HAP-1 (cell line): ENCODE data around the gene ALDOA.

ENCODE experiments used
- DNase-seq, 2 experiments: peaks; one replicate each; pipeline ENCODE4 v3.0.0-alpha.2; 2016 to 2020; ENCODE audit warnings: low spot score in 2 of 2
- H3K27me3 ChIP-seq: fragments of 250-450 bp; sonication (Bioruptor Pico); 2 replicates; pipeline ENCODE4 v1.5.1; 2020; ENCODE audit warnings: low read depth, mild to moderate bottlenecking, moderate library complexity
- H3K36me3 ChIP-seq: fragments of 250-450 bp; sonication (Bioruptor Pico); replicated peaks from 2 replicates; pipeline ENCODE4 v1.5.1; 2020; ENCODE audit warnings: mild to moderate bottlenecking
- H3K4me1 ChIP-seq: fragments of 250-450 bp; sonication (Bioruptor Pico); 2 replicates; pipeline ENCODE4 v1.5.1; 2020; ENCODE audit warnings: mild to moderate bottlenecking
- H3K4me3 ChIP-seq: fragments of 250-450 bp; sonication (Bioruptor Pico); 2 replicates; pipeline ENCODE4 v1.5.1; 2020; ENCODE audit warnings: mild to moderate bottlenecking, moderate library complexity
- H3K9me3 ChIP-seq: fragments of 250-450 bp; sonication (Bioruptor Pico); 2 replicates; pipeline ENCODE4 v1.5.1; 2020; ENCODE audit warnings: mild to moderate bottlenecking, moderate library complexity
- in situ Hi-C: fragments of 300-500 bp; cut with MboI; formaldehyde crosslinking; loops from 3 replicates; pipeline ENCODE4 v1.14.3; 2020; ENCODE audit warnings: low sequenced_read_pairs, inconsistent platforms, mixed read lengths

Gene ALDOA

GRCh38 chr16:30092373-30093010 is 26.9 kb downstream of the ALDOA start:
- no peaks in the 10 kb centered on the region; the same call in 1 of the 2 replicates for H3K36me3 ChIP-seq
- peaks cover 10% of the 10 kb centered on the region for H3K9me3 ChIP-seq
- no peaks in the 10 kb centered on the region for H3K27me3 ChIP-seq
- H3K4me1 ChIP-seq, result peaks cover 18% of the 10 kb centered on the region
- DNase-seq, result peak; percentile 89 to 93
- peak overlapping the region; percentile 40 for H3K4me3 ChIP-seq
- in situ Hi-C loops, result loop anchor here (25.0 kb wide), 1 partner anchor 295 kb away; the partner anchor contains the start of genes SEPTIN1 and ZNF48

DNA sequence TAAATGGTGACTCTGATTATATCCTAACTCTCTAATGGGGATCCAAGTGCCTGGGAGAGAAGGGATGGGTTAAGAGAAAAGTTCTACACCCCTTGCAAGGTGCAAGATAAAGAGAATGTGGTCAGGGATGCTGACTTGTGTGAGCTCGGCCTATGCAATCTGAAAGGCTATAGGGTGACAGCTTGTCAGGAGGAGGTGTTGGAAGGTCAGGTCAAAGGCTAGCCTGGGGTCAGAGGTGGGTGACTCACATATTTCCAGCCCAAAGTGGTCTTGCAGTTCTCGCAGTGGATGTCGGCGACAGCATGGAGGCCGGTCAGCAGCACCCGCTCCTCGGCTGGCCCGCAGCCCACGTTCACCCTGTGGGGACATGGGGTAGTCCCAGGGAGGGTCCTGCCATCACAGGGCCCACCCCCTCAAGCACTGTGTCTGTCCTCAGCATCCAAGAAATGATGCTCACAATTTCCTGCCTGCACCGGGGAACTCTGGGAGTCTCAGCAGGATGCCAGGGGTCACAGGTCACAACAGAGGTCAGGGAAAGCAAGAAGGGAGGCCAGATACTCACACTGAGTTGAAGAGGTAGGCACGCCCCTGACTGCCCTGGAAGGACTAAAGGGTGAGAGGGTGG is 29.1 kb downstream of the ALDOA start:
- peaks cover 18% of the 10 kb centered on the region for H3K4me1 ChIP-seq
- in situ Hi-C loops, result loop anchor here (25.0 kb wide), 1 partner anchor 293 kb away; the partner anchor contains the start of genes SEPTIN1 and ZNF48
- H3K9me3 ChIP-seq, result peaks cover 19% of the 10 kb centered on the region
- DNase-seq, result no peak
- no peak overlapping the region for H3K4me3 ChIP-seq
- H3K27me3 ChIP-seq, result no peaks in the 10 kb centered on the region
- no peaks in the 10 kb centered on the region; the same call in 1 of the 2 replicates for H3K36me3 ChIP-seq

- Histone ChIP-seq H3K36me3 (no peaks in the 10 kb centered on the region; the same call in 1 of the 2 replicates), H3K27me3 (no peaks in the 10 kb centered on the region), H3K4me3 (peak overlapping the region; percentile 21), H3K4me1 (peaks cover 18% of the 10 kb centered on the region), H3K9me3 (peaks cover 19% of the 10 kb centered on the region)
- no peak for DNase-seq
- in situ Hi-C loops, result loop anchor here (25.0 kb wide), 1 partner anchor 292 kb away; the partner anchor contains the start of genes SEPTIN1 and ZNF48
Measured at GRCh38 chr16:30095166-30096078, 29.9 kb downstream of the ALDOA start.

- H3K4me3 ChIP-seq, result peak within 1 kb of the TSS; percentile 30
- peaks cover 18% of the 10 kb centered on the region for H3K4me1 ChIP-seq
- in situ Hi-C loops, result loop anchor here (25.0 kb wide), 1 partner anchor 291 kb away; the partner anchor contains the start of genes SEPTIN1 and ZNF48
- peak; percentile 79 to 93 for DNase-seq
- H3K36me3 ChIP-seq, result no peaks in the 10 kb centered on the region; the same call in 1 of the 2 replicates
- H3K27me3 ChIP-seq, result no peaks in the 10 kb centered on the region
- H3K9me3 ChIP-seq, result peaks cover 19% of the 10 kb centered on the region
Measured at GRCh38 chr16:30096105-30096861, 30.7 kb downstream of the ALDOA start, which contains the start of gene YPEL3. Gene YPEL3, minus strand, starts transcription at chr16:30096213. Its CDS starts 731 bp downstream, at chr16:30095482.

DNA sequence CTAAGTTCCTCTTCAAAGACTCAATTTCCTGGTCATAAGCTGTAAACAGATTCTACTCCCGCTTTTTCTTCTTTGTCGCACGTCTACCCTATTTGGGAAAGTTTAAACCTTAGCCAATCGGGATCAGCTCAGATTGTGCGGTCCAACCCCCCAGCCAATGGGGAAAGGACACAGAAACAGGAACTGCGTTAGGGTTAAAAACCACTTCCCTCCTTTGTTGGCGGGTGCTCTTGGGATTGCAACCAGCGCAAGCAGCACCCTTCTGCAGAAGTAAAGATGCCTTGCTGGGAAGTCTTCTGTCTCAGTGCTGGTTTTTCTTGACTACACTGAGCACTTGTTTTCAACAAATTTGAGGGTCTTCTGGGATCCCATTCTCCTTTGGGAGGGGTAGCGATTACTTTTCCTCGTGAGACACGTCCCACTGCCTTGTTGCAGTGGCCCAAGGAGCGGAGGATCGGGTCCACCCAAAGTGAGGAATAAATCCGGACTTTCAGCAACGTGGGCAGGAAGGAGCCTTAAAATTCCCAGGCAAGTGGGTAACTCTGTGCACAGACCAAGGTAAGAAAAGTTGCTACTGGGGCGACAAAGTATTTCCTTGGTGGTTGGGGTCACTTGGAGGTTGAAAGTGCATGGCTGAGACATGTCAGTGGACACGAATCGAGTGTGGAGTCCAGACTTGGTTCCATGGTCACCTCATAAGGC is 31.5 kb downstream of the ALDOA start:
- in situ Hi-C loops, result loop anchor here (25.0 kb wide), 1 partner anchor 290 kb away; the partner anchor contains the start of genes SEPTIN1 and ZNF48
- peak overlapping the region; percentile 30 for H3K4me3 ChIP-seq
- no peaks in the 10 kb centered on the region for H3K27me3 ChIP-seq
- H3K36me3 ChIP-seq, result no peaks in the 10 kb centered on the region; the same call in 1 of the 2 replicates
- peaks cover 14% of the 10 kb centered on the region for H3K4me1 ChIP-seq
- peaks cover 19% of the 10 kb centered on the region for H3K9me3 ChIP-seq
- DNase-seq, result no peak

- no peaks in the 10 kb centered on the region for H3K9me3 ChIP-seq
- H3K27me3 ChIP-seq, result no peaks in the 10 kb centered on the region
- no peaks in the 10 kb centered on the region for H3K36me3 ChIP-seq
- H3K4me1 ChIP-seq, result no peaks in the 10 kb centered on the region
- DNase-seq, result no peak
- in situ Hi-C loops, result loop anchor here (25.0 kb wide), 1 partner anchor 533 kb away; no protein-coding TSS in a partner anchor
- no peak overlapping the region for H3K4me3 ChIP-seq
Measured at GRCh38 chr16:30104090-30104489, 38.5 kb downstream of the ALDOA start.

GRCh38 chr16:30104492-30104891 is 38.9 kb downstream of the ALDOA start:
- Histone ChIP-seq H3K27me3 (no peaks in the 10 kb centered on the region), H3K4me1 (no peaks in the 10 kb centered on the region), H3K4me3 (no peak overlapping the region), H3K9me3 (no peaks in the 10 kb centered on the region), H3K36me3 (no peaks in the 10 kb centered on the region)
- DNase-seq, result no peak
- in situ Hi-C loops, result loop anchor here (25.0 kb wide), 1 partner anchor 533 kb away; no protein-coding TSS in a partner anchor

DNA sequence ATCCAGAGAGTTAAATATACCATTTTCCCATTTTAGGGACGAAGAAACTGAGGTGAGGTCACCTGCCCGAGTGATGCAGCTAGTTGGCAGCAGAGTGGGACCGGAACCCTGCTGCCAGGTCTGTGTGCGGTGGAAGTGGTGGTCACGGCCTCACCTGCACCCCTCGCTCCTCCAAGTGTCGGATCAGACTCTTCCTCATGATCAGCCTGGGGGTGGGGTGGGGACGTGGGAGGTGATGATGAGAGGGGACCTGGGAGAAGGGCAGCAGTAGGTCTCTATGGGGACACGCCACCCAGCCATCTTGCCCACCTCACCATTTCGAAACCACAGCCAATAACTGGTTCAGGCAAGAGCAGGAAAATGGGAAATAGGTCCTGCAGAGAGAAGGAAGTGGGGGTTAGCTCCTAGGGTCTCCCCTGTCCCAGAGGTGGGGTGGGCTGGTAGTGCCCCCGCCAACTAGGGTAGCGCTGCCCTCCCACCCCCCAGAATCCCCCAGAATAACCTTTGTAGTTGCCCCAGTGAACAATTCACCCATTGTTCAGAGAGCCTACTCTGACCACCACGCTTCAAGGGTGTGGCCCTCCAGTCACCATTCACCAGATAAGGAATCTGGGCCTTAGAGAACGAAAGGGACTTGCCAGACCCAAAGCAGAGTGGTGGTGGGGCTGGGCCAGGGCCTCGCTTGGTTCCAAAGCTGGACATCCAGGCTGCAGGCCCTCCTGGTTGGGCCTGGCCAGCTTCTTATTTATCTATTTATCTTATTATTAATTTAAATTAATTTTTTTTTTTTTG is 42.7 kb downstream of the ALDOA start:
- Histone ChIP-seq H3K27me3 (no peaks in the 10 kb centered on the region), H3K9me3 (no peaks in the 10 kb centered on the region), H3K36me3 (no peaks in the 10 kb centered on the region), H3K4me1 (no peaks in the 10 kb centered on the region), H3K4me3 (no peak overlapping the region)
- DNase-seq, result no peak
- in situ Hi-C loops, result loop anchor here (25.0 kb wide), 1 partner anchor 529 kb away; no protein-coding TSS in a partner anchor

- H3K9me3 ChIP-seq, result no peaks in the 10 kb centered on the region
- DNase-seq, result no peak
- no peaks in the 10 kb centered on the region for H3K4me1 ChIP-seq
- no peak overlapping the region for H3K4me3 ChIP-seq
- H3K36me3 ChIP-seq, result 0 out of 2 replicates have a peak, but pooled peaks cover 2% of the 10 kb centered on the region
- in situ Hi-C loops, result loop anchor here (25.0 kb wide), 1 partner anchor 527 kb away; no protein-coding TSS in a partner anchor
- no peaks in the 10 kb centered on the region for H3K27me3 ChIP-seq
Measured at GRCh38 chr16:30110661-30111060, 45.1 kb downstream of the ALDOA start.

DNA sequence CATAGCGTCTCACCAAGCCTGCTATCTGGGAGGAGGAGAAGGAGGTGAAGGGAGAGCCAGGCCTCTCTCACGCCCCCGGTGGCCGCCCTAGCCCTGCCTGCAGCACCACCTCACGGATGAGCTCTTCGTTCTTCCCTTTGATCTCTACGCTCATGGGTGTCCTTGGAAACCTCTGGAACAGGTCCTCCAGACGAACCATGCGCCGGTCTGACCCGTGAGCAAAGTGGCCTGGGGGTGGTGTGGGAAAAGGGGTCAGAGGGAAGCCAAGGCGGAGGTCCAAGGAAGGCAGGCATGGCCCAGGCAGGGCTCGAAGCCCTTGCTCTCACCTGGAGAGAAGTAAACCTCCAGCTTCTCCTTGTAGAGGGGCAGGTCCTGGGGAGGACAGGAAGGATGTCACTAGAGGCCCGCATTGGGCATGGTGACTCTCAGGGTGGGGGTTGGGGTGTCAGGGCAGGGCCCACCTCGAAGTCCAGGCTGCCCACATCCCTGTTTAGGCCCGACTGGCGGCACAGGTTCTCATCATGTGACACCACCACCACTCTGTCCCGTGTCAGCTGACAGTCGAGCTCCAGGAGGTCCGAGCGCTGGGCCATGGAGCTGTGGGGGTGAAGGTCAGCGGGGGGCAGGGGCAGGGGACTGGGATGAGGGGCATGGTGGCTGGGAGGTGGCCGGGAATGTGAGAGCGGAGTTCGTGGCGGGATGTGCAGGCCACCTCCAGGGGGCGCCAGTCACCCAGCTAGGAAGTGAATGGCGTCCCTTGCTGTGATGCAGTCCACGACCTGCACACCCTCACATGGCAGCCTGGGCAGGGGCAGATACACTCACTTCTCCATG is 46.9 kb downstream of the ALDOA start:
- no peak overlapping the region for H3K4me3 ChIP-seq
- H3K36me3 ChIP-seq, result 0 out of 2 replicates have a peak, but pooled peaks cover 2% of the 10 kb centered on the region
- no peaks in the 10 kb centered on the region for H3K9me3 ChIP-seq
- no peaks in the 10 kb centered on the region for H3K4me1 ChIP-seq
- H3K27me3 ChIP-seq, result no peaks in the 10 kb centered on the region
- in situ Hi-C loops, result loop anchor here (25.0 kb wide), 1 partner anchor 525 kb away; no protein-coding TSS in a partner anchor
- DNase-seq, result peak in 1 of 2 experiments; percentile 82
